ENCODE measurements around the gene VEPH1. TPM values are rescaled to one million over a fixed set of nuclear protein-coding genes. Genes with fewer than 3 reads are reported as not detected.

Gene VEPH1
- total RNA-seq, 1 experiment from 2014 or later = 27.3 TPM

DNA sequence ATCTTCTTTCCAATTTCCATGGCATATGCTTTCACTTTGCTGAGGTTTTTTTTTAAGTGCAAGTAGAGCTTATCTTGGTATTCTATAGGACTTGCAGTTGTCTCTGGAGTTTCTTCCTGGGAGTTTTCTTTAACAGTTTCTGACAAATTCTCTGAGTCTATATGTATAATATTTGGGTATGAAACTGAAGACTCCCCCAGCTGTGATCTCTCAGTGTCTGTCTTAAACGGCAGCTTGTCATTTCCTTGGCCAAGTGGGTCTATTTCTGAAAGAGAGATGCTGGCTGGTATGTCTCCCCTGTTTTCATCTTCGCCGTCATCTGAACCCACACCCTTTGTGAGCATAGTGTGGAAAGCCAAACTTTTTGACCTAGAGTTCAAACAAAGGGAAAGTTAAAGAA is 139.8 kb downstream of the VEPH1 start:
- no peak overlapping the region for H2AFZ ChIP-seq (ENCODE audit: low read length)
- ChIA-PET CTCF (no interaction called here), POLR2A (ENCODE audit: unreplicated experiment) (interaction anchor here (0.6 kb wide), 1 partner anchor 9 kb away, joined by 4 read pairs; no protein-coding TSS in a partner anchor)
- no peak overlapping the region for H3K4me2 ChIP-seq (ENCODE audit: low read length)
- H3K9ac ChIP-seq (ENCODE audit: low read length) = no peak overlapping the region
- H3K27me3 ChIP-seq (ENCODE audit: low read length) = no peaks in the 10 kb centered on the region
- DNase-seq = no peak
- H4K20me1 ChIP-seq (ENCODE audit: low read length) = no peaks in the 10 kb centered on the region
- peaks cover 36% of the 10 kb centered on the region for H3K4me1 ChIP-seq (ENCODE audit: insufficient read depth, low read length)
- no peaks in the 10 kb centered on the region for H3K9me3 ChIP-seq (ENCODE audit: low read length)
- H3K9me2 ChIP-seq (replicated peaks; ENCODE audit: low read length) = no peaks in the 10 kb centered on the region
- no peak for ATAC-seq
- intact Hi-C loops (cut with micrococcal nuclease) = no loop called here
- no TSS peak for BruUV-seq (replicated peaks)
- no peak overlapping the region for H3K27ac ChIP-seq (ENCODE audit: low read length)
- H3F3A ChIP-seq (ENCODE audit: low read length, unreplicated experiment) = peaks cover 4% of the 10 kb centered on the region
- H3K4me3 ChIP-seq (ENCODE audit: low read length) = no peak overlapping the region
- no peak for TF ChIP-seq EZH2phosphoT487 (IDR thresholded peaks at IDR 0.05; ENCODE audit: borderline replicate concordance, low read length)
- TF ChIP-seq, protein P1, sequence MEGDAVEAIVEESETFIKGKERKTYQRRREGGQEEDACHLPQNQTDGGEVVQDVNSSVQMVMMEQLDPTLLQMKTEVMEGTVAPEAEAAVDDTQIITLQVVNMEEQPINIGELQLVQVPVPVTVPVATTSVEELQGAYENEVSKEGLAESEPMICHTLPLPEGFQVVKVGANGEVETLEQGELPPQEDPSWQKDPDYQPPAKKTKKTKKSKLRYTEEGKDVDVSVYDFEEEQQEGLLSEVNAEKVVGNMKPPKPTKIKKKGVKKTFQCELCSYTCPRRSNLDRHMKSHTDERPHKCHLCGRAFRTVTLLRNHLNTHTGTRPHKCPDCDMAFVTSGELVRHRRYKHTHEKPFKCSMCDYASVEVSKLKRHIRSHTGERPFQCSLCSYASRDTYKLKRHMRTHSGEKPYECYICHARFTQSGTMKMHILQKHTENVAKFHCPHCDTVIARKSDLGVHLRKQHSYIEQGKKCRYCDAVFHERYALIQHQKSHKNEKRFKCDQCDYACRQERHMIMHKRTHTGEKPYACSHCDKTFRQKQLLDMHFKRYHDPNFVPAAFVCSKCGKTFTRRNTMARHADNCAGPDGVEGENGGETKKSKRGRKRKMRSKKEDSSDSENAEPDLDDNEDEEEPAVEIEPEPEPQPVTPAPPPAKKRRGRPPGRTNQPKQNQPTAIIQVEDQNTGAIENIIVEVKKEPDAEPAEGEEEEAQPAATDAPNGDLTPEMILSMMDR (conservative IDR thresholded peaks at IDR 0.05; ENCODE audit: low read depth, low read length) = no peak
- TF ChIP-seq EZH2 (IDR thresholded peaks at IDR 0.05; ENCODE audit: low read length, unreplicated experiment) = no peak
- no peaks in the 10 kb centered on the region for H3K36me3 ChIP-seq (ENCODE audit: low read depth, low read length)
- H3K79me2 ChIP-seq (ENCODE audit: low read length) = no peaks in the 10 kb centered on the region

GRCh38 chr3:157362348-157362747 is 140.9 kb downstream of the VEPH1 start:
- Histone ChIP-seq H3K9ac (ENCODE audit: low read length) (no peak overlapping the region), H3K4me3 (ENCODE audit: low read length) (no peak overlapping the region), H3K27me3 (ENCODE audit: low read length) (no peaks in the 10 kb centered on the region), H3F3A (ENCODE audit: low read length, unreplicated experiment) (peaks cover 4% of the 10 kb centered on the region), H3K36me3 (ENCODE audit: low read depth, low read length) (no peaks in the 10 kb centered on the region), H3K27ac (ENCODE audit: low read length) (no peak overlapping the region), H3K9me2 (replicated peaks; ENCODE audit: low read length) (no peaks in the 10 kb centered on the region), H3K79me2 (ENCODE audit: low read length) (no peaks in the 10 kb centered on the region), H3K4me1 (ENCODE audit: insufficient read depth, low read length) (peaks cover 36% of the 10 kb centered on the region), H2AFZ (ENCODE audit: low read length) (no peak overlapping the region), H4K20me1 (ENCODE audit: low read length) (no peaks in the 10 kb centered on the region), H3K4me2 (ENCODE audit: low read length) (no peak overlapping the region), H3K9me3 (ENCODE audit: low read length) (no peaks in the 10 kb centered on the region)
- intact Hi-C loops (cut with micrococcal nuclease) = no loop called here
- no TSS peak for BruUV-seq (replicated peaks)
- TF ChIP-seq EZH2 (IDR thresholded peaks at IDR 0.05; ENCODE audit: low read length, unreplicated experiment) = no peak
- TF ChIP-seq, protein P1 (conservative IDR thresholded peaks at IDR 0.05; ENCODE audit: low read depth, low read length) = no peak
- no peak for TF ChIP-seq EZH2phosphoT487 (IDR thresholded peaks at IDR 0.05; ENCODE audit: borderline replicate concordance, low read length)
- ChIA-PET CTCF (no interaction called here), POLR2A (ENCODE audit: unreplicated experiment) (no interaction called here)
- ATAC-seq (no peak), DNase-seq (no peak)

GRCh38 chr3:157360044-157360443 is 143.2 kb downstream of the VEPH1 start:
- Histone ChIP-seq H3K9me2 (replicated peaks; ENCODE audit: low read length) (no peaks in the 10 kb centered on the region), H3K36me3 (ENCODE audit: low read depth, low read length) (no peaks in the 10 kb centered on the region), H2AFZ (ENCODE audit: low read length) (no peak overlapping the region), H3K4me2 (ENCODE audit: low read length) (peak overlapping the region; percentile 60), H3K4me1 (ENCODE audit: insufficient read depth, low read length) (peaks cover 29% of the 10 kb centered on the region), H4K20me1 (ENCODE audit: low read length) (no peaks in the 10 kb centered on the region), H3F3A (ENCODE audit: low read length, unreplicated experiment) (peaks cover 4% of the 10 kb centered on the region), H3K79me2 (ENCODE audit: low read length) (no peaks in the 10 kb centered on the region), H3K9me3 (ENCODE audit: low read length) (no peaks in the 10 kb centered on the region), H3K4me3 (ENCODE audit: low read length) (peak overlapping the region; percentile 13; the same call in 1 of the 2 replicates), H3K9ac (ENCODE audit: low read length) (no peak overlapping the region), H3K27me3 (ENCODE audit: low read length) (no peaks in the 10 kb centered on the region), H3K27ac (ENCODE audit: low read length) (peak overlapping the region; percentile 54)
- BruUV-seq (replicated peaks) = no TSS peak
- intact Hi-C loops (cut with micrococcal nuclease) = loop anchor here (1.0 kb wide), 1 partner anchor 24 kb away; no protein-coding TSS in a partner anchor
- ATAC-seq (peak; percentile 99), DNase-seq (peak; percentile 94)
- TF ChIP-seq EZH2 (IDR thresholded peaks at IDR 0.05; ENCODE audit: low read length, unreplicated experiment) (no peak), EZH2phosphoT487 (IDR thresholded peaks at IDR 0.05; ENCODE audit: borderline replicate concordance, low read length) (no peak)
- TF ChIP-seq, protein P1 (conservative IDR thresholded peaks at IDR 0.05; ENCODE audit: low read depth, low read length) = no peak
- ChIA-PET POLR2A (ENCODE audit: unreplicated experiment) (interaction anchor here (0.6 to 0.7 kb wide), 3 partner anchors 23 to 555 kb away, joined by 3 to 5 read pairs (median 3); no protein-coding TSS in a partner anchor), CTCF (interaction anchor here (0.5 to 0.6 kb wide), 2 partner anchors 57 to 78 kb away, joined by 3 to 4 read pairs; no protein-coding TSS in a partner anchor)

Data from PC-3 (cell line).